Colon (tissue), 2 donors: ENCODE data around the gene RLBP1.

Experiments used
- FAIRE-seq: peaks from 2 replicates; lab custom pipeline; 2012; peaks lifted over from hg19 to GRCh38; lab: Jason Lieb, UNC
- donor health status: control.
- donor health status: control.

The RLBP1 gene

GRCh38 chr15:89205991-89206585 is 15.3 kb downstream of the RLBP1 start:
- no peak for FAIRE-seq

- FAIRE-seq = no peak
Measured at GRCh38 chr15:89203705-89204273, 17.6 kb downstream of the RLBP1 start.

- FAIRE-seq = no peak
Measured at GRCh38 chr15:89201465-89202005, 19.8 kb downstream of the RLBP1 start.

DNA sequence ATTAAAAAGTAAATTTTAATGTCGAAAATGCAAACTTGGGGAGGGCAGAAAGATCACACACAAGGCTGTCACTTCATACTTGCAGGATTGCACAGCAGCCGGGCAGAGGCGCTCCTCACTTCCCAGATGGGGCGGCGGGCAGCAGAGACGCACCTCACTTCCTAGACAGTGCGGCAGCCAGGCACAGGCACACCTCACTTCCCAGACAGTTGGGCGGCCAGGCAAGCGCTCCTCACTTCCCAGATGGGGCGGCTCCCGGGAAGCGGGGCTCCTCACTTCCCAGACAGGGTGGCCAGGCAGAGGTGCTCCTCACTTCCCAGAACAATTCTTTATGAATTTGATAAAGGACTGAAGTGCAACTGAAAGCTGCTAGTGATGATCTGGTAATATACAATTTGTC is 21.2 kb downstream of the RLBP1 start:
- no peak for FAIRE-seq

DNA sequence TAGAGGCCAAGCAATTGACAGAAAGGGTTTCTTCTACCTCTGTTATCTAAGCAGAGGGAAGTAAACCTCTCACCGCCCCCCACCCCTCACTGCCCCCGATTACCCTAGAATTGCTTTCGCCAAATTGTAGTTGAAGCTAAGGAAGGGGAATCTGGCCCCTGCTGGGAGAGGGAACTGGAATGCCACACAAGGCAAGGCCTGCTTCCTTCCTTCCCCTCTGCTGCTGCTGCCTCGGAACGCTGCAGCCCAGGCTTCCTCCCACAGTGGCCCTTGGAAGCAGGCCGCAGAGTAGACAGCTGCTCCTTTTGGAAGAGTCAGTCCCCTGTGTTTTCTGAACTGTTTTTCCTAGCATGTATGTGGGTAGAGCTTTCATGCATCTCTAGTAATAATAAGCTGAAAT is 21.6 kb downstream of the RLBP1 start:
- no peak for FAIRE-seq

DNA sequence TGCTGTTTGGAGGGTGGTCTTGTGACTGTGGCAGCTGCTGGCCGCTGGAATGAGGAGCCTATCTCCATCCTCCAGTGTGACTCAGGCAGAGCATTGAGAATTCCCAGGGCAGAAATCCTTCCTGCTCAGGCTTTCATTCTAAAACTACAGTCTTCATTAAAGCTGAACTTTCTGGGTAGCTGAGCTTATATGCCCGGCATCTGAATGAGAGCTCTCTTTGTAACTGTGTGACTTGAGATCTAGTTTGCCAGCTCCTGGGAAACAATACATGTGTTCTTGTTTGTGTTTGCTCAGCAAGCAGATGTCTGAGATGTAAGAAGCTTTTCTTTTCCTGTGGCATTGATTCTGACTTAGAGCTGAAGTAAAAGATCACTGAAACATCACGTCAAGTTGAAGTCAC is 22.4 kb downstream of the RLBP1 start:
- FAIRE-seq = no peak

DNA sequence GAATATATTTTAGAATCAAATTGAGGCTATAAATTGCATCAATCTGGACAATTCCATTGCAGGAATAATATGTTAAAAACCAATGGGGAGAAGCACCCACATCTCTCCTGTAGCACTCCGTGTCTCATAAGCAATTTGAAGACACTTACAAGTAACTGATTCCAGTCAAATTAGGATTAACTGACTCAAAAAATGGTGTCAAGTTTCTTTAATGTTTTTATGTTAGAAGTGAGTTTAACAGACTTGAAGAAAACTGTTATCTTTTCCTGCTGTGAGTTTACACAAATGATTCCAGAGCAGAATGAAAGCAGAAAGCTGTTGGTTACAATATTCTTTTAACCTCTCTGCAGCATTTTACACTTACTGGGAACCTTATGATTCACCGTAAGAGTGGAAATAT is 23.2 kb downstream of the RLBP1 start:
- FAIRE-seq = no peak

GRCh38 chr15:89197503-89197971 is 23.8 kb downstream of the RLBP1 start:
- FAIRE-seq = no peak

DNA sequence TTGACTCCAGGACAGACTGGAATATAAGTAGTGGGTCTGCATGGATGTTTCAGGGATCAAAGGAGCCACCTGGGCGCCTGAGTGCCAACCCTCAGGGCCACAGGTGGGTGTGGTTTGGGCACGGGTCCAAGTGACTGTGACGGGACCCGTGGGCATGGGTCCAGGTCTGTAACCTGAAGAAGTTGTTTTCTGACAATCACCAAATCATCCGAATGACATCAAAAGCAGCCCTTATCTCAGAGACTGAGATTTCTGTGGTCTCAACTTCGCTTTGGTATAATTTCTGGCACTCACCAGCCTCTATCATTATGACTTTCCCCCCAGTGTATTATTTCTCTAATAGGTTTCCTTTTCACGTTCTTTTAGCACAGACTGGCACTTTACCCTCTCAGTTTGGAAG is 24.4 kb downstream of the RLBP1 start:
- FAIRE-seq = no peak

DNA sequence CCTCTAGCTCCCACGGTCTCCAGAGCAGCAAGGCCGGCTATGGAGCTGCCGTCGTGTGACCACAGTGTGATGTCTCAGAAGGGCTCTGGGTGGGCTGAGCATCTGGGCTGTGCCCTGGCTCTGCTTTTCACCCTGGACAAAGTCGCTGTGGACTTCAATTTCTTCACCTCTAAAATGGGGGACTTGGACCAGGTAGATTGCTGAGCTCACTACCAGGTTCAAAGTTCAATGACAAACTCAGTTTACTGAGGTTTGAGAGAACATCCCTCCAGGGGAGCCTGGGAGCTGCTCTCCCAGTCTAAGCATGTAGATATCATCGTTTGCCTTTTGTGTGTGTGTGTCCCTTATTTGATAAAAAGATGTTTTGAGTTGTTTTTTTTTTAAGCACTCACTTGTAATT is 25.1 kb downstream of the RLBP1 start:
- FAIRE-seq = no peak

DNA sequence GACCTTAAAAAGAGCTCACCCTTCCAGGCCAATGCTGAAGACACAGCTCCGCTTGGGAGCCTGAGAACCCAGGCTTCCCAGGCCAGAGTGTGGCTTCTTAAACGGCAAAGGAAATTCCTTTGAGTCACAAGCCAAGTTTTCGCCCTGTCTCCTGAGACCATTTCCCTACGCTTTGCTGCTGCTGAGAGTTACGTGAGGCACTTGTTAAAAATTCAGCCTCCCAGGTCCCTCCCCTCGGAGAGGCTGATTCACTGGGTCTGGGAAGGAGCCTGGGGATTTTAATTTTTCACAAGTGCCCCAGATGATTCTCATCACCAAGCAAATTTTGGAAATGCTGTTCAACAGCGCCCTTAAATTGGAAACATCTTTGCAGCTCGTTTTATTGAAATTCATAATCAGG is 25.5 kb downstream of the RLBP1 start:
- no peak for FAIRE-seq

GRCh38 chr15:89194608-89195007 is 26.8 kb downstream of the RLBP1 start:
- no peak for FAIRE-seq

DNA sequence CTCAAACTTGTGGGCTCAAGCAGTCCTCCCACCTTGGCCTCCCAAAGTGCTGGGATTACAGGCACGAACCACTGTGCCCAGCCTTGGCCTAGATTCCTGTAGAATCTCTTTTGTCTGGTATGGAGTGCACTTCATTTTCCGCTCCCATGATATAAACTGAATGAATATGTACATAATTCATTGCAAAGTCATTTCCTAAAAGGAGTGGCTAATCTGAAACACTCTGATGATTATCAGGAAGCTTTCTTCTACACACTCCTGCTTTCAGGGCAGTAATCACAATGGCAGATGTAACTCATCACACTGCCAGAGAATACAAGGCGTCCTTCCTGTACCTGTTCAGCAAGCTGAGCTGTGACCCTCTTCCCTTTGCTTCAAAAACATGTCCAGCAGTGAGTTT is 28.6 kb downstream of the RLBP1 start:
- FAIRE-seq = no peak

GRCh38 chr15:89192136-89192535 is 29.2 kb downstream of the RLBP1 start:
- no peak for FAIRE-seq

GRCh38 chr15:89187986-89188514 is 33.3 kb downstream of the RLBP1 start:
- FAIRE-seq = no peak

- no peak for FAIRE-seq
Measured at GRCh38 chr15:89187301-89187985, 33.9 kb downstream of the RLBP1 start.

DNA sequence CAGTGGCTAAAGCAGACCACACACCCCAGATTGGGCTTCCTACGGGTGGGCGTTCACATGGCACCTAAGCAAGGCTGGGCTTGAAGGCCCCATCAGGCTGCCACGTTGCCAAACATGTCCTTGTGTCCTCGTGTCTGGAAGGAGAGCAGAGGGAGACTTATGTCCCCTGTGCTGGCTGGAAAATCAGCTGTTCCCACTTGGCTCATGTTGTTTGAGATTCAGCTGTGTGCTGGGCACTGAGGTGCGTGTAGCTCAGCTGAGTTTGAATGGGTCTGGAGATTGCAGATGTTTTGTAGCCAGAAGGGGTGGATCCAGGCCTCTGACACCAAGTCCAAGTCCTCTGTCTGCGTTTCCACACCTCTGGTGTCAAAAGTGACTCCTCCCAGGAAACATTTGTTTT is 34.6 kb downstream of the RLBP1 start:
- no peak for FAIRE-seq

GRCh38 chr15:89184886-89185526 is 36.4 kb downstream of the RLBP1 start:
- no peak for FAIRE-seq

DNA sequence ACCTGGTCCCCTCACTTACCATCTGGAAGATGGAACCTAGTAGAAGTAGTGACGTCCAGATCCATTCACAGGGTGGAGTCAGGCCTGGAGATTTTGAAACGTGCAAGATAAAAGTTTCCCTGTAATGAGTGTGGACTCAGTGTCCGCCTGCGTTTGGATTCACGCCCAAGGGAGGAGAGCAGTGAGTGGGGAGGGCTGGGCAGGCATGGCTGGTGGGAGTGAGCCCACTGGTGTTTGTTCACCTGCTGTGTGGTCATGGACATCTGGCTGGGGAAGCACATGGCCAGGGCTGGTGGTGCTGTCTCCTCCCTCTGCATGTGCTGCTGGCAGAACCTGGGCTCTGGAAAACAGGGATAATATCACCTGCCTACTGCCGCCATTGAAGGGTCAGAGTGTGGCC is 37.0 kb downstream of the RLBP1 start:
- no peak for FAIRE-seq

DNA sequence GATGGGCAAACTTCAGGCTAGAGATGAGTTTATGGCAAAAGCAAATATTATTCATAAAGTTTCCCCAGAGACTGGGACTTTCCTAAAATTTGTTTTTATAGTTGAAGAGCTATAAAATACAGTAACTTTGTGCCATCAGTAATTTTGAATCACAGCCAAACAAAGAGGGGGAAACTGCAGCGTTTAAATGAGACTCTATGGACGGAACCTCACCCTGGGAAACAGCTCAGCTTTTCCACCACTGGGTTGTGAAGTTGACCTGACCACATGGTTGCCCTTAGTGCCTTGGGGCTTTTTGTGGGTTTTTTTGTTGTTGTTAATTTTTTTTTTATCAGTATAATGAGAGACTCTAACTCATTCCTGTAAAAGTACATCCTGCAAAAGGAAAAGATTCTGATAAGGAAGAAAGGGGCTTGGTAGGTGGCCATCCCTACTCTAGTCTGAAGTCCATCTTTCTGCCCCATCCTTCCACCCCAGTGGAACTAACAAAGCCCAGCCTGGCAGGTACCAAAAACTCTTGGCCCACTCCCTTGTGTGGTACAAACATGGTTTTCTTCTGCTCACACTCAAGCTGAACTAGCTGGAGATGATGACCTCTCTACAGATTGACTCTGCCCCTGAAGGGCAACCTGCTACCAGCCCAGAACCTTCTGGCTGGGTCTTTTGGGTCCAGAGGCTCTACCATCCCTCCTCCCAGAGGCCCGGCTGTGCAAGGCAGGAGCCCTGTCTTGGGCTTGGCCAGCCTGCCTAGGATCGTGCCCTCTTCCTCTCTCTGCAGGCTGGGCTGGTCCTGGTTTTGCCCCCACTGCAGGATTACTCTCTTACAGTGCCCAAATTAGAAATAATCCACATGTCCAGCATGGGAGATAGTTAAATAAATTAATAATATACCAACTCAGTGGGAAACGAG is 41.2 kb downstream of the RLBP1 start:
- no peak for FAIRE-seq

DNA sequence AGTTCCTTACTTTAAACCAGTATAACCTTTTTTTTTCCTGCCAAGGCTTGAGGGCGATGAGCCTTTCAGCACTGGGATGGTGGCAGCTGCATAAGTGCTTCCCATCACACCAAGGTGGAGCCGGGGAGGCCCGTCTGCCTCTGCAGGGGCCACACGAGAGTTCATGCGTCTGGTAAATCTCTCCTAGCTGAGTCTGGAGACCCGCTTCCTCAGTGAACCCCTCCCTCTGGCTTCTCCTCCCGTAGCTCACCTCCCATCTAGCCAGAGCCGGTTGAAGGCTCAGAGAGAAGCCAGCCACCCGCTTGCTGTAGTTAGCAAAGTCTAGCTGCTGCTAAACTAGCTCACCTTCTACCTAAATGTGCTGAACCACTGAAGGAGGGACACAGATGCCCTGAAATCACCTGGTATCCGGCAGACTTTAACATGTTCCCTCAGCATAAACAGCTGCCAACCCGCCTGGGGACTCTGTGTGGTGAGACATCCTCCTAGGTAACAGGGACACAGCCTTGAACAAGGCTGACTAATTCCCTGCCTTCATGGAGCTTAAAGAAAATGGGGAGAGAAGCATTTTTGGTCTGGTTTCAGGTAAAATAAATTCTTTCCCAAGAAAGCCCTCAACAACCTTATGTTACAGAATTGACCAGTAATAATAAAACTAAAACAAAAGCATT is 42.9 kb downstream of the RLBP1 start:
- FAIRE-seq = no peak
